GM06990 (cell line): ENCODE measurements around the gene LRTM1.

ENCODE experiments used
- DNase-seq: peaks from one replicate; pipeline ENCODE4 v3.0.0-alpha.2; 2011; ENCODE audit not compliant: insufficient read length; ENCODE audit errors: extremely low read depth
- H3K27me3 ChIP-seq: replicated peaks from 2 replicates; pipeline ENCODE4 v1.6.0; 2011; ENCODE audit warnings: low read length; ENCODE audit not compliant: control insufficient read depth, insufficient read depth
- H3K36me3 ChIP-seq: 2 replicates; pipeline ENCODE4 v1.5.1; 2011; ENCODE audit warnings: low read length; ENCODE audit not compliant: control insufficient read depth, insufficient read depth
- H3K4me3 ChIP-seq: replicated peaks from 2 replicates; pipeline ENCODE4 v1.5.1; 2011; ENCODE audit warnings: low read depth, mild to moderate bottlenecking, control low read depth, low read length
- TF ChIP-seq, protein P1 (sequence below): IDR thresholded peaks from 2 replicates; pipeline ENCODE4 v1.5.1; 2011; ENCODE audit warnings: low read length, control low read depth, mild to moderate bottlenecking, inconsistent platforms; ENCODE audit not compliant: insufficient read depth, poor library complexity, severe bottlenecking

LRTM1 gene

GRCh38 chr3:54914180-54914579 is 13.7 kb downstream of the LRTM1 start:
- no peaks in the 10 kb centered on the region for H3K36me3 ChIP-seq
- TF ChIP-seq, protein P1, sequence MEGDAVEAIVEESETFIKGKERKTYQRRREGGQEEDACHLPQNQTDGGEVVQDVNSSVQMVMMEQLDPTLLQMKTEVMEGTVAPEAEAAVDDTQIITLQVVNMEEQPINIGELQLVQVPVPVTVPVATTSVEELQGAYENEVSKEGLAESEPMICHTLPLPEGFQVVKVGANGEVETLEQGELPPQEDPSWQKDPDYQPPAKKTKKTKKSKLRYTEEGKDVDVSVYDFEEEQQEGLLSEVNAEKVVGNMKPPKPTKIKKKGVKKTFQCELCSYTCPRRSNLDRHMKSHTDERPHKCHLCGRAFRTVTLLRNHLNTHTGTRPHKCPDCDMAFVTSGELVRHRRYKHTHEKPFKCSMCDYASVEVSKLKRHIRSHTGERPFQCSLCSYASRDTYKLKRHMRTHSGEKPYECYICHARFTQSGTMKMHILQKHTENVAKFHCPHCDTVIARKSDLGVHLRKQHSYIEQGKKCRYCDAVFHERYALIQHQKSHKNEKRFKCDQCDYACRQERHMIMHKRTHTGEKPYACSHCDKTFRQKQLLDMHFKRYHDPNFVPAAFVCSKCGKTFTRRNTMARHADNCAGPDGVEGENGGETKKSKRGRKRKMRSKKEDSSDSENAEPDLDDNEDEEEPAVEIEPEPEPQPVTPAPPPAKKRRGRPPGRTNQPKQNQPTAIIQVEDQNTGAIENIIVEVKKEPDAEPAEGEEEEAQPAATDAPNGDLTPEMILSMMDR, result no peak
- no peak overlapping the region for H3K4me3 ChIP-seq
- H3K27me3 ChIP-seq, result no peaks in the 10 kb centered on the region; the same call in 1 of the 2 replicates
- DNase-seq, result no peak

- Histone ChIP-seq H3K27me3 (no peaks in the 10 kb centered on the region; the same call in 1 of the 2 replicates), H3K4me3 (no peak overlapping the region), H3K36me3 (no peaks in the 10 kb centered on the region)
- DNase-seq, result no peak
- TF ChIP-seq, protein P1, result no peak
These were observed 18.7 kb downstream of the LRTM1 start for GRCh38 chr3:54909191-54909590.

DNA sequence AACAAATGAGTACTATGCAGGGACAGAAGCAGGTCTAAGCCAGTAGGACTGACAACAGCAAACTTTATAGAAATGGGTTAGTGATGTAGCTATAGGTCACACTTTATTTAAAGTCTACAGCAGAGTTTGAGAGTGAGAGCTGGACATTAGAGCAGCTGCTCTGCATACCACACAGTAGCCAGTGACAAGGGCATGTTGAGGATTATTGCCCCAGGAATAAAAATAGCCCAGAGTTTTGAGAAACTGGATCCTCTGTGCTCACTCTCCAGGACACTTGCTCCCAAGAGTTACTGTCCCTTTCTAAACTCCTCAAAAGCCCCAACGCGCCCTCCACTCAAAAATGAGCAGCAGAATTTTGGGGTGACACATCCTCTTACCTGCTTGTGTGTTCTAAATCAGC is 21.1 kb downstream of the LRTM1 start:
- Histone ChIP-seq H3K36me3 (no peaks in the 10 kb centered on the region), H3K27me3 (no peaks in the 10 kb centered on the region; the same call in 1 of the 2 replicates), H3K4me3 (no peak overlapping the region)
- no peak for DNase-seq
- TF ChIP-seq, protein P1, result no peak

DNA sequence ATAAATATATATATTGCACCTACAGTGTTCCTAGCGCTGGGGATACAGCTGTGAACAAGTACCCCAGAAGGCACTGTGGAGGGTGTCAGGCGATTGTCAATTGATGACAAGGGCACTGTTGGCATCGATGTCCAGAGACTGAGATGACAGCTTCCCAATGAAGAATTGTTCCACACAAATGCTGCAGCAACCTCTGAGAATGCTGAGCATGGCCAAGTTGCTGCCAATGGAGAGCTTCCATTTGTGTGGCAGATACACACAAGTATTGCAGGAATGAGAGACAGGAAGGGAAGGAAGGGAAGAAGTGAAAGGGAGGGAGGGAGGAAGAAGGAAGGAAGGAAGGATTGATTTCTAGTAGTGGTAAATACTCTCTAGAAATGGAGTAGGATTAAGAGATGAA is 21.9 kb downstream of the LRTM1 start:
- H3K27me3 ChIP-seq, result no peaks in the 10 kb centered on the region; the same call in 1 of the 2 replicates
- TF ChIP-seq, protein P1, result no peak
- H3K36me3 ChIP-seq, result no peaks in the 10 kb centered on the region
- no peak overlapping the region for H3K4me3 ChIP-seq
- no peak for DNase-seq

- TF ChIP-seq, protein P1, result no peak
- Histone ChIP-seq H3K27me3 (no peaks in the 10 kb centered on the region; the same call in 1 of the 2 replicates), H3K4me3 (no peak overlapping the region), H3K36me3 (no peaks in the 10 kb centered on the region)
- DNase-seq, result no peak
These were observed 22.5 kb downstream of the LRTM1 start for GRCh38 chr3:54905261-54905888.
